ENCODE results near the gene STPG3.
A peak's percentile ranks its signal among the peaks of the same experiment; 100 is the strongest.
"Not testable (repeated sequence)": the region's sequence is repeated elsewhere in the genome, so short reads cannot be mapped to it uniquely, and the experiment has no call there.

STPG3 gene

DNA sequence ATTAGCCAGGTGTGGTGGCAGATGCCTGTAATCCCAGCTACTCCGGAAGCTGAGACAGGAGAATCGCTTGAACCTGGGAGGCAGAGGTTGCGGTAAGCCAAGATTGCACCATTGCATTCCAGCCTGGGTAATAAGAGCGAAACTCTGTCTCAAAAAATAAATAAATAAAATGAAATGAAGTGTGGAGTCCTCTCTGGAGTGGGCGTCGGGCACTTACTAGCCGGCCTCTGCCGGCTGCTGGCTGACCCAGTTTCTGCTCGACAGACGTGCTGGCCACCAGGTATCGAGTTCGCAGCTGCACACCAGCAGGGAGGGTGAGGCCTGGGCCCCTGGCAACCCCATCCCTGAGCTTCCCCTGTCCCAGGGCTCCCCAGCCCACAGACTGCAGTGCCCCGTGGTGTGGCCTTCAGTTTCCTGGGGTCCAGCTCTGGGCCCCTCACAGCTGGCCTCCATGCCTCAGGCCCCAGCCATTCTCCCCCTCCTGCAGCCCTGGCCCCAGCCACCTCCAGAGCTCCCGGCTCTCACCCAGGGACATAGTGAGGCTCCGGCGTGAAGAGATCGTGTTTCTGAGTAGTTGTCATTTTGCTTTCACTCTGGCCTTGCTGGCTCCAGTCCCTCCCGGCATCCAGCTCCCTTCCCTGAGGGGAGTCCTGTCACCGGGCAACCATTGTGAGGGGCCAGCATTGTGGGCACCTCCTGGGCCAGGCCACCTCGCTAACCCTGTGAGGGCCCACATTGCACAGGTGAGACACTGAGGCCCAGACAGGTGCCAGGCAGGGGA lies 3.8 kb upstream of the STPG3 start:
- DNase-seq, result no peak

DNA sequence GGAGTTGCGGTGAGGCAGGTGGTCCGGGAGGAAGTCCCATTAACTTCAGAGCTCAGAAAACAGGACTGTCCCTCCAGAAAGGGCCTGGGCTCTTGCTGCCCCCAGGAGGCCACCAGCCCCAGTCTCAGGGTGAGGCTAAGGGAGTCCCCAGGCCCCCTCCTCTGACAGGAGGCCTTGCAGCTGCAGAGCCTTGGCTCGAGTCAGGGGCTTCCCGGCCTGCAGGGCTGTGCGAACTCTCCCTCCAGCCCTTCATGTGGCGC lies 3.2 kb upstream of the STPG3 start:
- no peak for DNase-seq

DNA sequence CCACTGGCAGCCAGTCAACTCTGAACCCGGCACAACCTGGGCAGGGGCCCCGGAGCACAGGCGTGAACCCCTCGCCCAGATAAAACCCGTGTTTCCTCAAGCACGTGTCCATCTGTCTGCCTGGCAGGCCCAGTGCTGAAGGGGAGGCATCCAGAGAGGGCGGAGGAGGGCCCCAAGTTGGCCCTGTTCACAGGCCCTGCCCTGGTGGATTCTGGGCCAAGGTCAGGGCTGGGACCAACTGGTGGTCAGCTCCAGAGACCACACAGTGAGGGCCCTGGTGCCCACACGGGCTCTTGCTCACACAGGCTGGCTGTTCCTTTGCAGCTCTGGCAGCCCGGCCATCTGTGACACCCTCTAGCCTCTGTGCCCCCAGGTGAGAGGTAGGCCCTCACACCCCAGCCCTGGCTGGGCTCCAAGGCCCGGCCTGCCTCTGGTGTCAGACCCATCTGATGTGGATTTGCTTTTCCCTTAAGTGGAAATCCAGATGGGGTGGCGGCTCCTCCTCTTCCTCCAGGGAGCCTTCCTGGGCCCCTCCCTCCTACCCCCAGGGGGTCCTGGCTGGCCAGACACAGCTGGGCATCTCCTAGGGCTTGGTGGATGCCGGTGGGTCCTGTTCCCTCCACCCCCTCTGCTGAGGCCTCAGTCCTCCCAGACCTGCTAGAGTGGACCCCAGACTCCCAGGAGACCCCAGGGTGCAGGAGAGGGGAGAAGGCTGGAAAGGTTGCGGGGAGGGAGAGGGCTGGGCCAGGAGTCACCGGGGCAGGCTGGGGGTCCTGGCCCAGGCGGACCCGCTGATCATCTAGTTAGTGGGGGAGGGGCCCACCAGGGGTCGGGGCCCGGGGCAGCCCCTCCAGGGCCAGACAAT lies 525 bp upstream of the STPG3 start:
- peak; percentile 51 for DNase-seq

DNA sequence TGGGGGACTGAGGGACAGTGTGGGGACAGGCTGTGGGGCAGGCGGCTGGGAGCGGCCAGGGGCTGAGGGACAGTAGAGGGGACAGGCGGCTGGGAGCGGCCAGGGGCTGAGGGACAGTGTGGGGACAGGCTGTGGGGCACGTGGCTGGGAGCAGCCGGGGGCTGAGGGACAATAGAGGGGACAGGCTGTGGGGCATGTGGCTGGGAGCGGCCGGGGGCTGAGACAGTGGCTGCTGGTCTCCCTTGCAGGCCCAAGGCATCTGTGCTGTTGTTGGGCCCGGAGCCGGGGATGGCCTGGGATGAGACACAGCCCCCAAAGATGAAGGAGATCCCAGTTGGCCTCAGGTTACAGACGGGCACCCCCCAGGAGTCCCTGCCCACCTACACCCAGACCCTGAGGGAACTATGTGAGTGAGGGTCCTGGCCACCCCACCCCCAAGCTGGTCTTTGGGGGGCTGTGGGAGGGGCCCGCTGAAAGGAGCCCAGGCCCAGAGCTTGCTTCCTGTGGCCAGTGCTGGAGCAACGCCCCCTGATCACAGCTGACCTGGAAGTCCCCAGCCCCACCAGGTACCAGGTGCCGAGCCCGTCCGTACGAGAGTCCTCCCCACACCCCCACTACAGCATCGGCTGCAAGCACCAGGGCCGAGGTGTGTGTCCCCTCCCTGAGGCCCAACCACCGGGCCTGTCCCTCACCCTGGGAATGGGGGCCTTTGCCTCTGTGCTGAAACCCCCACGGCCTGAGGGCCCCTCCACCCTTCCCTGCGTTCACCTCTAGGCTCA lies 593 bp downstream of the STPG3 start:
- DNase-seq, result no peak

DNA sequence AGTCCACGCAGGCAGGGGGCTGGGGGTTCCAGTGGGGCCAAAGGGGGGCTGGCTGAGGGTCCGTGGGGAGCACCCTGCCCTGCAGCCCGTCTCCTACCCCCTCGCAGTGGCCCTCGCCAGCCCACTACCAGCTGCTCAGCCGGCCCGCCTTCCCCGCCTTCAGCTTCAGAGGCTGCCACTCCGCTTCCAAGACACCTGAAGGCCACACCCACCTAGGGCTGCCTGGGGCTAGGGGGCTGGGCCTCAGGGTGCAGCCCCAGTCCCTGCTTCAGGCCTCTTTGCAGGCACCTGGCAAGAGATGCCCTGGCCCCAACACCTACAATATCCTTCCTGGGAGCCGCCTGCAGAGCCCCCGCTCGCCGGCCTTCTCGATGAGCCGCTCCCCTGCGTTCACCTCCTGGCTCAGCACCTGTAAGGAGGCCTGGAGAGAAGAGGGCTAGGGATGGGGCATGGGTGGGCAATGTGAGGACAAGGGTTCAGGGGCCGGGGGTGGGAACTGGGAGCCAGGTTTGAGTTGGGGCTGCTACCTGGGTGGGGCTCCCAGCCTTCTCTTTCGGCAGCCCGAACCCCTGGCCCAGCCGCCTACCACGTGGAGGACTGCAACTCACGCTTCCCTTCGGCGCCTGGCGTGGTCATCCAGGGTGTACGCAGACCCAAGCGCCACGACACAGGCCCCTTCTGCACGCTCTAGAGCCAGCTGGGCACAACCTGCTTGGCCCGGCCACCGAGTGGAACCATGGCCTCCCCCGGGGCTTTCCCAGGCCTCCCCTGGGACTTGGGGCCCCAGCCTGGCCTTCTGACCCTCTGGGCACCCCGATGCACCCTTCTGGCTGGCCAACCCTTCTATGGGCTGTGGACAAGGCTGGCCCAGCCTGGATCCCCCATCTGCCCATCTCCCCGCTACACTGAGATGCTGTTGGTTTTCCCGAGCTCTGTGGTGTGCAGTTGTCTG lies 1.7 kb downstream of the STPG3 start:
- DNase-seq, result no peak

DNA sequence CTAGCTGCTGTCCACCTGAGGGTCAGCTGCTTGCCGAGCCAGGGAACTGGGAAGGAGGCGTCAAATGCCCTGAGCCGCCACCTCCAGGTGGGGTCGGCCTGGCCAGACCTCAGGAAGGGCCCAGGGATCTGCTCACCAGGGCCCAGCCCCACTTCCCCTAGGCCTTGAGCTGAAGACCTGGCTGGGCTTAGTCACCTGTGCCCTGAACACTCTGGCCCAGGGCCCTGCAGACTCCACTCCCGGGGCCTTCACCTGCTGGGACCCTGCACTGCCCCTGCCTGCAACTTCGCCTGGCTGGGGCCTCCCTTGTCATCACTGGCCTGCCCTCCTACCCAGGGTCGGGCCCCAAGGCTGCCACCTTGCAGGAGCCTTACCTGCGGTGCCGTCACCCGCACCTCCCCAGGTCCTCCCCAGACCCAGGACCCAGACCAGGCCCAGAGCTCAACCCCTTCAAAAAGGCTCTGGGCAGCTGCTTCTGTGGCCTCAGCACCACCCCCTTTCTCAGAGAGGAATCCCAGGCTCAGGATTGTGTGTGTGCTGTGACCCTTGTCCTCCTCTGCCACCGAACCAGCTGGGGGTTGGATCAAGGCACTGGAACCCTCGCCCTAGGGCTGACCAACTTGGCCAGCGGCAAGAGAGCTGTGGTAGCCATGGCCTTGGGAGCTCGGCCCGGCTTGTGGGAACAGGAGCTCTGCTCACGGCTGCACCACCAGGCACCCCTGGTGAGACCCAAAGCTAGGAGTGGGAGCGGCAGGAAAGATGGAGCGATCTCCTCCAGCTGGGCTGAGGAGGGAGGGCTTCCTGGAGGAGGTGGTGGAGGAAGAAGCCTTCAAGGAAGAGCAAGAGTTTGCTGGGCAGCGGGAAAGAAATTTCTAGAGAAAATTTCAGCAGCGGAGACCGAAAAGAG lies 2.9 kb downstream of the STPG3 start:
- no peak for DNase-seq

DNA sequence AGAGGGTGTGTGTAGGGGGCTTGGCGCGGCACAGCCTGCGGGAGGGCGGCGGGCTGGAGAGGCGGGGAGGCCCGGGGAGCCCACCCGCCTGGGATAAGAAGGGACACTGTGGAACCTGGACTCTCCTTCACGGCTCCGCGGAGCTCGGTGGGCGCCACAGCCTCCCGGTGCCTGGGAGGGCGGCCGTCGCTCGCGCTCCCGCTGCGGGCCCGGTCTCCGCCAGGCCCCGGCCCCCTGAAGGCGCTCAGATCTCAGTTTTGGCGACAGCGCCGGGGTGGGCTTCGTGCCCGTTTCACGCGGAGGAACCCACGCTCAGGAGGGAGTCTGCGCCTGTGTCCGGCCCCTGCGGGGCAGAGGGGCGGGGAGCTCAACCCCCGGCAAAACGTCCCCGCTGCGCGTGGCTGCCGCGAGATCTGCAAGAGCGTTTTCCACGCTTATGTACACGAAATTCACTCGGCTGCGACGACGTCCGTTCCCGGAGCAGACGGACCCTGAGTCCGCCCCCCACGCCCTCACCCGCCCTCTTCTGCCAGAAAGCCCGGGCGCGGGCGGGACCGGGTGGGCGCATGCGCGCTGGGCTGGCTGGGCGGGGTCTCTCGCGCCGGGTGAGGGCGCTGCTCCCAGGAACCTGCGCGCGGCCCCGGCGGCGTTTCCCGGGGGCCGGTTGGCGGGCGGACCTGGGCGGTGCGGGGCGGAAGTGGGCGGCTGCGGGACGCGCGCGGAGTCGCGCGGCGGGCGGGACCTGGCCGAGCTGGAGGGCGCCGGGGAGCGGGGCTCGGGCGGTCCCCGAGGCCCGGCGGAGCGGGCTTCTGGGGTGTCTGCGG lies 3.8 kb downstream of the STPG3 start, which contains the start of gene NELFB:
Gene NELFB (plus strand): TSS at position 704 of the 824 bp plus-strand sequence.
- DNase-seq, result peak; percentile 29

DNA sequence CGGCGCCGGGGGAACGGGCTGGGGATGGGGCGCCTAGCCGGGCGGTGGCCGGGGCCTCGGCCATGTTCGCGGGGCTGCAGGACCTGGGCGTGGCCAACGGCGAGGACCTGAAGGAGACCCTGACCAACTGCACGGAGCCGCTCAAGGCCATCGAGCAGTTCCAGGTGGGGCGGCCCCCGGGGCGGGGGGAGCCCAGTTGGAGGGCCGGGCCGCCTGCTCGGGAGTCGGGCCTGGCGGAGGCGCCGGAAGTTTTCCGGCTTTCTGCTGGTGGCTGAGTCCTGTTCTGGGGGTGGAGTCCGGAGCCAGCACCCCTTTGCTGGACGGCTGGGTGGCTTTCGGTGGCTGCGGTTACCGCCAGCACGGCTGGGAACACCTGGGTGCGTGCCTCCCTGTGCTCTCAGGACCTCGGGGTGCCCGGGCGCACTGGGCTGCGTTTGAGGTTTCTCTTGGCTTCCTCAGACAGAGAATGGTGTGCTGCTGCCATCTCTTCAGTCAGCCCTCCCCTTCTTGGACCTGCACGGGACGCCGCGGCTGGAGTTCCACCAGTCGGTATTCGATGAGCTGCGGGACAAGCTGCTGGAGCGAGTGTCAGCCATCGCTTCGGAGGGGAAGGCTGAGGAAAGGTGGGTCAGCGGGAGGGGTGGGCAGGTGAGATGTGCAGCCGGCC lies 4.5 kb downstream of the STPG3 start:
- no peak for DNase-seq

DNA sequence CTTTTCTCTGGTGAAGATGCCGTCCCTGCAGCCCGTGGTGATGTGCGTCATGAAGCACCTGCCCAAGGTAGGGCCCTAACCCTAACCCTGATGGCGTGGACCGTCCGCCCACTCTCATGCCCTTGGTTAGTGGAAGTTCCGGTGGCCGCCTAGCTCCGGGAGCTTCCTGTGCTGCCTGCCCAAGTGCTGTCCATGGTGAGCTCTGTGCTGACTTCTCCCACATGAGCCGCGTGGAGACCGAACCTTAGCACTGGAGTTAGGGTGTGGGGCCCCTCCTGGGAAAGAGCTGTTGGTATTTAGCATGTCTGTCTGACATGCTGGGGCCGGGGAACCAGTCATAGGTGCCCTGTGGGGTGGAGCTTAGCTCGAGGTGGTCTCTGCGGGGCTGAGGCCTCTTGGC lies 5.3 kb downstream of the STPG3 start:
- no peak for DNase-seq

DNA sequence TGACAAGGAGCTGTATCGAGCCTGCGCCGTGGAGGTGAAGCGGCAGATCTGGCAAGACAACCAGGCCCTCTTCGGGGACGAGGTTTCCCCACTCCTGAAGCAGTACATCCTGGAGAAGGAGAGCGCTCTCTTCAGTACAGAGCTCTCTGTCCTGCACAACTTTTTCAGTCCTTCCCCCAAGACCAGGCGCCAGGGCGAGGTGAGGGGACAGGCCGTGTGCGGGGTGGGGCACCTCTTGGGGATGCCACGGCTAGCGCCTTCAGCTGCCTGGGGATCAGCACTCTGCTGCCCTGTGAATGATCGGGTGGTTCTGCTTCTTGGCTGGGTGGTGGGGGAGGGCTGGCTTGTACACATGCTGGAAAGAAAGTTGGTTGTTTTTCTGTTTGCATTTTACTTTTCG lies 5.8 kb downstream of the STPG3 start:
- no peak for DNase-seq

DNA sequence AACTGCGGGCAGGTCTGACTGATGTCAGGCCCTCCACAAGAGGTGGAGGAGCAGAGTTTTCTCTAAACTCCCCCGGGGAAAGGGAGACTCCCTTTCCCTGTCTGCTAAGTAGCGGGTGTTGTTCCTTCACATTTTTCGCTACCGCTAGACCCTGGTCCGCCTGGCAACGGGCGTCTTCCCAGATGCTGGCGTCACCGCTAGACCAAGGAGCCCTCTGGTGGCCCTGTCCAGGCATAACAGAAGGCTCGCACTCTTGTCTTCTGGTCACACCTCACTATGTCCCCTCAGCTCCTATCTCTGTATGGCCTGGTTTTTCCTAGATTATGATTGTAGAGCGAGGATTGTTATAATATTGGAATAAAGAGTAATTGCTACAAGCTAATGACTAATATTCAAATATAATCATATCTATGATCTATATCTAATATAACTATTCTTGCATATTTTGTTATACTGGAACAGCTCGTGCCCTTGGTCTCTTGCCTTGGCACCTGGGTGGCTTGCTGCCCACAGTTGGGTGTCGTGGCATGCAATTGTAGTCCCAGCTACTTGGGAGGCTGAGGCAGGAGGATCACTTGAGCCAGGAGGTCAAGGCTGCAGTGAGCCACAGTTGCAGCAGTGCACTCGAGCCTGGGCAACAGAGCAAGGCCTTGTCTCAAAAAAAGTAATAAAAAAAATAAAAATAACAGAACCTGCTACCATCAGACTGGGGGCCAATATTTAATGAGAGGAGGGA lies 11.3 kb downstream of the STPG3 start:
- not testable (repeated sequence) for DNase-seq

DNA sequence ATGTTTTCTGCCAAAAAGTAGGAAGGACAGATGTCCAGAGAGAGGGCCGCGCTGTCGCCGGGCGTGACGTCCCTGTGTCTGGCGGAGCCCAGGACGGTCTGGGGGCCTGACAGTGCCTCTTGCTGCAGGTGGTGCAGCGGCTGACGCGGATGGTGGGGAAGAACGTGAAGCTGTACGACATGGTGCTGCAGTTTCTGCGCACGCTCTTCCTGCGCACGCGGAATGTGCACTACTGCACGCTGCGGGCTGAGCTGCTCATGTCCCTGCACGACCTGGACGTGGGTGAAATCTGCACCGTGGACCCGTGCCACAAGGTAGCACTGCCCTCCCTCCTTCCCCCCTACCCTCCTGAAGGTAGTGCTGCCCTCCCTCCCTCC lies 11.8 kb downstream of the STPG3 start:
- no peak for DNase-seq

DNA sequence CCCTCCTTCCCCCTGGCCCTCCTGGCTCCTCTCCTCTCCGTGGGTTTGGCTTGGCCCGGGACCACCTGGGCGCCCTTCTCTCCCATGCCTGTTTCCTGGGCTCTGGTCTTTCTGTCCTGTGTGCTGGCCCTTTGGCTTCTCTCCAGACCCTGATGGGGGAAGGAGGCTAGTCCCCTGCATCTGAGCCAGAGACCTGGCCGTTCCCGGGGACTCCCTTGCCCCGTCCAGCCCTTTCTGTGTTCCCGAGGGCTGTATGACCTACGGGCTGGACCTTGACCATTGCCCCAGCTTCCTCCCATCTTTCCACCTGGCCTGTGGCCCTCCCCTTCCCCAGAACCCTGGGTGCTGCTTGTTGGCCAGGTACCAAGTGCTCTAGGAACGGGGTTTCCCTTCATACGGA lies 12.4 kb downstream of the STPG3 start:
- no peak for DNase-seq

DNA sequence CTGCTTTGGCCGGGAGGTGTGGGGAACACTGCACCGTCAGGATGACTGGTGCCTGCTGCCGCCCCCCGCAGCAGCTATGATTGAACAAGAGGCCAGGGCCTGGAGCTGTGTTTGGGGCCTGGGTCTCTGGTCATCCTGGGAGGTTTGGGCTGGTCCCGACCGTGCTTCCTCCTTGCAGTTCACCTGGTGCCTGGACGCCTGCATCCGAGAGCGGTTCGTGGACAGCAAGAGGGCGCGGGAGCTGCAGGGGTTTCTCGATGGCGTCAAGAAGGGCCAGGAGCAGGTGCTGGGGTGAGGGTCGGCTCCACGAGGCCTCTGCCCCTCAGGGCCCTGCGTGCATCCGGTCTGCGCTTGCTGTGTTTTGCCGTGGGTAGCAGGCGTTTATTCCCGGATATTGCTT lies 13.0 kb downstream of the STPG3 start:
- no peak for DNase-seq

DNA sequence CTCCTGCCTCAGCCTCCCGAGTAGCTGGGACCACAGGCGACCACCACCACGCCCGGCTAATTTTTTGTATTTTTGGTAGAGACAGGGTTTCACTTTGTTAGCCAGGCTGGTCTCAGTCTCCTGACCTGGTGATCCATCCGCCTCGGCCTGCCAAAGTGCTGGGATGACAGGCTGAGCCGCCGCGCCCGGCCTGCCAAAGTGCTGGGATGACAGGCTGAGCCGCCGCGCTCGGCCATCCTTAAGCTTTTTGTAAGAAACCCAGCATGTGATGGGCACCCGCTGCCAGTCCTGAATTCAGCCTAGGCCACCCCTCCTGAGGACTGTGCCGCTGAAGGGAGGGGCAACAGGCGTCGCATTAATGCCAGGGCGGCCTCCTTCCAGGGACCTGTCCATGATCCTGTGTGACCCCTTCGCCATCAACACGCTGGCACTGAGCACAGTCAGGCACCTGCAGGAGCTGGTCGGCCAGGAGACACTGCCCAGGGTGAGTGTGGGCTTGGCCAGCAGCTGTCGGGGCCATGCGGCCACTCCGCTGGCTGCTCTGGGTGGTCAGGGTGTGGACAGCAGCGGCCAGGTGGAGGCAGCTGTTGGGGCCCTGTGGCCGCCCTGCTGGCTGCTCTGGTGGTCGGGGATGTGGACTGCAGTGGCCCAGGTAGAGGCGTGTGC lies 14.5 kb downstream of the STPG3 start:
- DNase-seq, result no peak

DNA sequence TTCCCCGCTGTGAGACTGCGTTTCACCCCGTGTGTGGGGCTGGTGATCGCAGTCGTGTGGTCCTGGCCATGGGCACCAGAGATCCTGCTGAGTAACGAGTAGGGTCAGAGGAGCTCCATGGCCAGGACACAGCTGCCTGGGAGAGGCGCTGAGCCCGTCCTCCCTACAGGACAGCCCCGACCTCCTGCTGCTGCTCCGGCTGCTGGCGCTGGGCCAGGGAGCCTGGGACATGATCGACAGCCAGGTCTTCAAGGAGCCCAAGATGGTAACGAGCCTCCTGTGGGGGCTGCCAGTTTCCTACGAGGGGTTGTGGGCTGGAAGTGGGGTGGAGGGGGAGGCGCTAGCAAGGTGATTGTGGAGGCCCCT lies 15.1 kb downstream of the STPG3 start:
- DNase-seq, result no peak

DNA sequence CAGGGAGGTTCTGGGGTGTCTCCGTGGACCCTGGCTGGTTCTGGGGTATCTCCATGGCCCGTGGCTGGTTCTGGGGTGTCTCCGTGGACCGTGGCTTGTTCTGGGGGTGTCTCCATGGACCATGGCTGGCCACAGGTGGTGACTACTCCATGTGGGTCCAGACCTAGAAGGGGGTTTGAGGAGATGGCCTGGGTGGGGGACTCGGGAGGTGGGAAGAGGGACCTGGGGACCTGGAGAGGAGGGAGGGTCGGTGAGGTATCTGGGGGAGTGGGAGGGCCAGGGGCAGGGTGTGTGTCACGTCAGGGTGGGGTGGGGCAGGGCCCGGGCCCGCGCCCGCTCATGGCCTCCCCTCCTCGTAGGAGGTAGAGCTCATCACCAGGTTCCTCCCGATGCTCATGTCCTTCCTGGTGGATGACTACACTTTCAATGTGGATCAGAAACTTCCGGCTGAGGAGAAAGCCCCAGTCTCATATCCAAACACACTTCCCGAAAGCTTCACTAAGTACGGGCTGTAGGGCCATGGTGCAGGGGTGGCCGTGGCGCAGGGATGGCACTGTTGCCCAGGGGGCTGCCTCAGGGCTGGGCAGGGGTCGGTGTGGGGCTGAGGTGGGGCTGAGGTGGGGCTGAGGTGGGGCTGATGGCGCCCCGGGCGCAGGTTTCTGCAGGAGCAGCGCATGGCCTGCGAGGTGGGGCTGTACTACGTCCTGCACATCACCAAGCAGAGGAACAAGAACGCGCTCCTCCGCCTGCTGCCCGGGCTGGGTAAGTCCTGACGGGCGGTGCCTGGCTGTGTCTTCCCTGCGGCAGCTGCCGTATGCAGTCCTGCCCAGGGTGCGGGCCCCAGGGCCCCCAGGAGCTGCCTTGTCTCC lies 15.7 kb downstream of the STPG3 start:
- no peak for DNase-seq

DNA sequence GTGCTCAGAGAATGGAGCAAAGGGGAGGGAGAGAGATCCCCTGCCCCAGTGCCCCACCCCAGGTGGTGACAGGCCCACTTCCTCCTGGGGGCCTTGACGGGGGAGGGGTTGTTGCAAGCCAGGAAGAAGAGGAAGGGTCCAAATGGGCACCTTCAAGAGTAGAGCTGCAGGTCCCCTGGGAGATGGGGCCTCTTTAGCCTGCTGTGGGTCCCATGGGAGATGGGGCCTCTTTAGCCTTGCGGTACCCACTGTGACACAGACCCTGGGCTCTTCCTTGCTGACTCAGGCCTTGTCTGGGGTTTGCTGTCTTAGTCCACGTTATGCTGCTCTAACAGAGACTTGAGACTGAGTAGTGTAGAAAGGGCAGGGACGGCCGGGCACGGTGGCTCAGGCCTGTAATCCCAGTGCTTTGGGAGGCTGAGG lies 16.9 kb downstream of the STPG3 start:
- no peak for DNase-seq
